MM.1S (cell line): ENCODE data around the gene RAD17.

ENCODE experiments used
- CTCF ChIP-seq: fragments of 300-600 bp; sonication (generic); IDR thresholded peaks from 2 replicates; pipeline ENCODE4 v1.5.1; 2016; ENCODE audit warnings: antibody characterized with exemption, low read length, mixed read lengths
- EZH2phosphoT487 ChIP-seq: fragments of 300-600 bp; sonication (generic); IDR thresholded peaks from 2 replicates; pipeline ENCODE4 v1.6.1; 2018; ENCODE audit warnings: antibody characterized with exemption, low read length

GRCh38 chr5:69432412-69433206, 63.0 kb downstream of the RAD17 start:
- TF ChIP-seq CTCF (no peak), EZH2phosphoT487 (no peak)
